SK-MEL-5 (cell line): Measurements from ENCODE around the gene ARAP3. TPM values are rescaled to one million over a fixed set of nuclear protein-coding genes. Genes with fewer than 3 reads are reported as not detected.

Experiments
- DNase-seq: peaks from one replicate; pipeline ENCODE4 v3.0.0-alpha.2; 2016; ENCODE audit warnings: low read depth, low spot score
- in situ Hi-C: cut with HindIII; loops from 2 replicates; pipeline ENCODE4 v1.10.0; 2016; ENCODE audit warnings: low sequenced_read_pairs, high pct_unique_total_duplicates, low pct_unique_long_range_greater_than_20kb
- total RNA-seq: library from RNA; depleted of rRNA; stranded (reverse); fragments of >200 nt; shearing (Covaris generic); gene quantifications from 2 replicates; pipeline ENCODE4 v1.2.3, GENCODE V29; 2014

Gene ARAP3
- total RNA-seq, 1 experiment from 2014 or later, result 0.48 TPM

- DNase-seq, result no peak
- in situ Hi-C loops, result no loop called here
Measured at GRCh38 chr5:141656396-141656795, 25.6 kb downstream of the ARAP3 start.

GRCh38 chr5:141655020-141655419 lies 27.0 kb downstream of the ARAP3 start:
- in situ Hi-C loops, result no loop called here
- DNase-seq, result no peak

- in situ Hi-C loops, result no loop called here
- DNase-seq, result no peak
Measured at GRCh38 chr5:141654298-141654697, 27.7 kb downstream of the ARAP3 start.

- no peak for DNase-seq
- in situ Hi-C loops, result no loop called here
Measured at GRCh38 chr5:141651728-141652105, 30.3 kb downstream of the ARAP3 start.

GRCh38 chr5:141650851-141651727 lies 30.9 kb downstream of the ARAP3 start, which contains the start of gene FCHSD1:
FCHSD1 (minus strand) TSS chr5:141651418; CDS start chr5:141651368, 50 bp downstream.
- in situ Hi-C loops, result no loop called here
- peak; percentile 75 for DNase-seq

GRCh38 chr5:141649972-141650371 lies 32.1 kb downstream of the ARAP3 start:
- DNase-seq, result no peak
- in situ Hi-C loops, result no loop called here

GRCh38 chr5:141649056-141649688 lies 32.9 kb downstream of the ARAP3 start:
- in situ Hi-C loops, result no loop called here

GRCh38 chr5:141647851-141648250 lies 34.2 kb downstream of the ARAP3 start:
- DNase-seq, result no peak
- in situ Hi-C loops, result no loop called here

More at GRCh38 chr5:141649056-141649688, 32.9 kb downstream of the ARAP3 start:
- no peak for DNase-seq

- in situ Hi-C loops, result no loop called here
- DNase-seq, result no peak
Measured at GRCh38 chr5:141647242-141647641, 34.8 kb downstream of the ARAP3 start.

- DNase-seq, result no peak
- in situ Hi-C loops, result no loop called here
Measured at GRCh38 chr5:141646026-141646425, 36.0 kb downstream of the ARAP3 start.

GRCh38 chr5:141641634-141642267 lies 40.3 kb downstream of the ARAP3 start:
- in situ Hi-C loops, result no loop called here
- DNase-seq, result peak; percentile 23

GRCh38 chr5:141640698-141641097 lies 41.3 kb downstream of the ARAP3 start:
- no peak for DNase-seq
- in situ Hi-C loops, result no loop called here

- DNase-seq, result no peak
Measured at GRCh38 chr5:141640051-141640415, 42.0 kb downstream of the ARAP3 start.

GRCh38 chr5:141639357-141640050 lies 42.5 kb downstream of the ARAP3 start:
- DNase-seq, result no peak
- in situ Hi-C loops, result no loop called here

More at GRCh38 chr5:141640051-141640415, 42.0 kb downstream of the ARAP3 start:
- in situ Hi-C loops, result no loop called here

- in situ Hi-C loops, result no loop called here
- no peak for DNase-seq
Measured at GRCh38 chr5:141638771-141639170, 43.3 kb downstream of the ARAP3 start.

GRCh38 chr5:141637767-141638419 lies 44.1 kb downstream of the ARAP3 start:
- DNase-seq, result peak; percentile 39
- in situ Hi-C loops, result no loop called here

GRCh38 chr5:141637123-141637766 lies 44.8 kb downstream of the ARAP3 start:
- peak; percentile 8 for DNase-seq
- in situ Hi-C loops, result no loop called here
